Motor neuron (in vitro differentiated cells): ENCODE measurements around the gene AGMO. TPM values are rescaled to one million over a fixed set of nuclear protein-coding genes. Genes with fewer than 3 reads are reported as not detected.

Experiments
- ATAC-seq, 8 experiments: fragments of 200-7000 bp; cut with Tn5 transposase; replicated peaks in 6 of 8; 2 replicates each; pipeline ENCODE4 v1.8.0; 2021; ENCODE audit warnings: mild to moderate bottlenecking in 8 of 8, moderate library complexity in 8 of 8
- H3K27ac ChIP-seq, 2 donors: fragments of 250-450 bp; sonication (Bioruptor Pico); 2 replicates each; pipeline ENCODE4 v1.9.0; 2021; ENCODE audit warnings: antibody characterized with exemption in 2 of 2, mild to moderate bottlenecking in 2 of 2, moderate library complexity in 1 of 2
- H3K4me1 ChIP-seq, 2 donors: fragments of 250-450 bp; sonication (Bioruptor Pico); replicated peaks in 1 of 2; 2 replicates each; pipeline ENCODE4 v1.6.1; 2021; ENCODE audit warnings: antibody characterized with exemption in 2 of 2, mild to moderate bottlenecking in 2 of 2, moderate library complexity in 1 of 2
- H3K4me3 ChIP-seq, 5 donors: fragments of 250-450 bp; sonication (Bioruptor Pico); 2 replicates each; pipeline ENCODE4 v1.9.0; 2021; ENCODE audit warnings: antibody characterized with exemption in 5 of 5, mild to moderate bottlenecking in 5 of 5, moderate library complexity in 4 of 5
- WGBS, 10 experiments: fragments of 450-650 bp; shearing (Covaris generic); methylation state at CpG; one replicate each; pipeline ENCODE4 v1.0.0; 2022; 5-methylcytosine and 5-hydroxymethylcytosine counted together
- in situ Hi-C, 9 experiments: fragments of 400-800 bp; cut with MboI; loops; one replicate each; pipeline ENCODE4 v1.15.0; 2021; ENCODE audit warnings: low sequenced_read_pairs in 9 of 9, low pct_unique_long_range_greater_than_20kb in 2 of 9; ENCODE audit not compliant: unreplicated experiment in 9 of 9
- total RNA-seq, 8 experiments: library from RNA; unstranded; fragments of 300-600 nt; gene quantifications; 2 replicates each; pipeline versions ENCODE4 v1.2.3 to v1.2.4, GENCODE V29; 2022

AGMO gene
- total RNA-seq, 8 experiments from 2014 or later: 0.13 to 8.9 (median 0.50) TPM; not detected in 2

GRCh38 chr7:15430911-15431310 lies 130.9 kb downstream of the AGMO start:
- H3K27ac ChIP-seq: no peak overlapping the region
- 38 to 100% (median 91%) methylated on average over 1 of the region's 1 CpG; no CpG with 5 or more reads in 1 of the 10 experiments for WGBS, 10 experiments
- in situ Hi-C loops: no loop called here
- no peak for ATAC-seq
- no peaks in the 10 kb centered on the region for H3K4me1 ChIP-seq
- H3K4me3 ChIP-seq: no peak overlapping the region

- ATAC-seq: no peak
- Histone ChIP-seq H3K4me1 (no peaks in the 10 kb centered on the region), H3K4me3 (no peak overlapping the region), H3K27ac (no peak overlapping the region)
- WGBS, 10 experiments: 80 to 100% (median 92%) methylated on average over 1 to 2 of the region's 2 CpGs
- in situ Hi-C loops: no loop called here
Measured at GRCh38 chr7:15430191-15430590, 131.6 kb downstream of the AGMO start.

- WGBS, 10 experiments: 10 to 100% (median 85%) methylated on average over 1 to 2 of the region's 2 CpGs; no CpG with 5 or more reads in 1 of the 10 experiments
- Histone ChIP-seq H3K4me3 (no peak overlapping the region), H3K4me1 (no peaks in the 10 kb centered on the region), H3K27ac (no peak overlapping the region)
- ATAC-seq: no peak
- in situ Hi-C loops: no loop called here
Measured at GRCh38 chr7:15424468-15424867, 137.3 kb downstream of the AGMO start.

- Histone ChIP-seq H3K4me3 (no peak overlapping the region), H3K27ac (no peak overlapping the region), H3K4me1 (no peaks in the 10 kb centered on the region)
- 30 to 100% (median 73%) methylated on average over 1 to 2 of the region's 2 CpGs; no CpG with 5 or more reads in 1 of the 10 experiments for WGBS, 10 experiments
- no peak for ATAC-seq
- in situ Hi-C loops: no loop called here
Measured at GRCh38 chr7:15419596-15419995, 142.2 kb downstream of the AGMO start.

- Histone ChIP-seq H3K4me1 (no peaks in the 10 kb centered on the region), H3K27ac (no peak overlapping the region), H3K4me3 (no peak overlapping the region)
- ATAC-seq: no peak
- WGBS, 10 experiments: 0 to 100% (median 60%) methylated on average over 1 of the region's 1 CpG; no CpG with 5 or more reads in 1 of the 10 experiments
- in situ Hi-C loops: no loop called here
Measured at GRCh38 chr7:15418264-15418663, 143.6 kb downstream of the AGMO start.

- 83 to 100% (median 100%) methylated on average over 1 to 5 of the region's 5 CpGs; no CpG with 5 or more reads in 1 of the 10 experiments for WGBS, 10 experiments
- Histone ChIP-seq H3K27ac (no peak overlapping the region), H3K4me3 (no peak overlapping the region), H3K4me1 (no peaks in the 10 kb centered on the region)
- ATAC-seq: no peak
- in situ Hi-C loops: no loop called here
Measured at GRCh38 chr7:15417341-15417988, 144.3 kb downstream of the AGMO start.

GRCh38 chr7:15411019-15411418 lies 150.8 kb downstream of the AGMO start:
- Histone ChIP-seq H3K27ac (no peak overlapping the region), H3K4me1 (no peaks in the 10 kb centered on the region), H3K4me3 (no peak overlapping the region)
- 42 to 100% (median 100%) methylated on average over 1 to 2 of the region's 2 CpGs; no CpG with 5 or more reads in 2 of the 10 experiments for WGBS, 10 experiments
- no peak for ATAC-seq
- in situ Hi-C loops: no loop called here

- Histone ChIP-seq H3K27ac (no peak overlapping the region), H3K4me1 (peaks cover 3 to 8% of the 10 kb centered on the region in 2 donors), H3K4me3 (no peak overlapping the region)
- WGBS, 10 experiments: 70 to 100% (median 90%) methylated on average over 1 to 4 of the region's 4 CpGs; no CpG with 5 or more reads in 2 of the 10 experiments
- in situ Hi-C loops: no loop called here
- ATAC-seq: no peak
Measured at GRCh38 chr7:15407910-15408309, 153.9 kb downstream of the AGMO start.

- ATAC-seq: peak in 4 of 8 experiments; percentile 26 to 38 (median 33)
- WGBS, 10 experiments: 30 to 100% (median 79%) methylated on average over 1 to 2 of the region's 2 CpGs
- H3K27ac ChIP-seq: no peak overlapping the region
Measured at GRCh38 chr7:15403751-15404150, 158.1 kb downstream of the AGMO start.

GRCh38 chr7:15403315-15403714 lies 158.5 kb downstream of the AGMO start:
- in situ Hi-C loops: no loop called here
- Histone ChIP-seq H3K27ac (no peak overlapping the region), H3K4me1 (peaks cover 4 to 8% of the 10 kb centered on the region in 2 donors), H3K4me3 (no peak overlapping the region)
- no peak for ATAC-seq
- 0 to 64% (median 39%) methylated on average over 1 of the region's 1 CpG; no CpG with 5 or more reads in 6 of the 10 experiments for WGBS, 10 experiments

More at GRCh38 chr7:15403751-15404150, 158.1 kb downstream of the AGMO start:
- Histone ChIP-seq H3K4me1 (peaks cover 4 to 8% of the 10 kb centered on the region in 2 donors), H3K4me3 (no peak overlapping the region)
- in situ Hi-C loops: no loop called here

GRCh38 chr7:15402436-15403136 lies 159.2 kb downstream of the AGMO start:
- WGBS, 10 experiments: 50 to 100% (median 75%) methylated on average over 1 to 2 of the region's 2 CpGs
- peak in 1 of 8 experiments; percentile 48 for ATAC-seq
- Histone ChIP-seq H3K27ac (no peak overlapping the region), H3K4me1 (peaks cover 4 to 8% of the 10 kb centered on the region in 2 donors), H3K4me3 (no peak overlapping the region)
- in situ Hi-C loops: no loop called here

GRCh38 chr7:15400440-15400839 lies 161.4 kb downstream of the AGMO start:
- Histone ChIP-seq H3K4me1 (peaks cover 4 to 8% of the 10 kb centered on the region in 2 donors), H3K4me3 (no peak overlapping the region), H3K27ac (no peak overlapping the region)
- ATAC-seq: no peak
- in situ Hi-C loops: no loop called here
- WGBS, 10 experiments: 54 to 100% (median 80%) methylated on average over 1 to 3 of the region's 3 CpGs; no CpG with 5 or more reads in 1 of the 10 experiments

GRCh38 chr7:15399441-15399840 lies 162.4 kb downstream of the AGMO start:
- in situ Hi-C loops: no loop called here
- Histone ChIP-seq H3K4me1 (peaks cover 4 to 8% of the 10 kb centered on the region in 2 donors), H3K4me3 (no peak overlapping the region), H3K27ac (no peak overlapping the region)
- 55 to 100% (median 94%) methylated on average over 2 of the region's 2 CpGs; no CpG with 5 or more reads in 3 of the 10 experiments for WGBS, 10 experiments
- ATAC-seq: no peak
